NCI-H748 (cell line): ENCODE measurements around the gene XAF1.
"Not testable (repeated sequence)": the region's sequence is repeated elsewhere in the genome, so short reads cannot be mapped to it uniquely, and the experiment has no call there.

ENCODE experiments used
- DNase-seq: peaks from one replicate; lab custom pipeline; 2025; ENCODE audit not compliant: unreplicated experiment; lab: John Stamatoyannopoulos, UW

XAF1 gene

GRCh38 chr17:6753006-6753445, 2.8 kb upstream of the XAF1 start:
- DNase-seq: no peak

DNA sequence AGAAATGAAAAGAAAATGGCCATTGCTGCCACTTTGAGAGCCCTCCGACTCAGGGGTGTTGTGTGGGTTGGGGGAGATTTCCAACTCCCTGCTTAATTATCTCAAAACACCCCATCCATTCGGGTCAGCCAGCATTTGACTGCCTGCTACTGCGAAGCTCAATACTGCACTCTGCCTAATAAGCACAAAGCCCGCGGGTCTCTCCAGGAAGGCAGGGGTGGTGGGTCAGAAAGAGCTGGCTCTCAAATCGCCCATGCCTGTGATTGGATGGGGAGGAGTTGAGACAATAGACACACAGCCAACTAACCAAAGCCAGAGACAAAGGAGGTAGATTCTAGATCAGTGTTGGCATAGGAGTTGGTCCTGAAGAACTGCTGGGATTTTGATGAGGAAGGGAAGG, 2.3 kb upstream of the XAF1 start:
- no peak for DNase-seq

DNA sequence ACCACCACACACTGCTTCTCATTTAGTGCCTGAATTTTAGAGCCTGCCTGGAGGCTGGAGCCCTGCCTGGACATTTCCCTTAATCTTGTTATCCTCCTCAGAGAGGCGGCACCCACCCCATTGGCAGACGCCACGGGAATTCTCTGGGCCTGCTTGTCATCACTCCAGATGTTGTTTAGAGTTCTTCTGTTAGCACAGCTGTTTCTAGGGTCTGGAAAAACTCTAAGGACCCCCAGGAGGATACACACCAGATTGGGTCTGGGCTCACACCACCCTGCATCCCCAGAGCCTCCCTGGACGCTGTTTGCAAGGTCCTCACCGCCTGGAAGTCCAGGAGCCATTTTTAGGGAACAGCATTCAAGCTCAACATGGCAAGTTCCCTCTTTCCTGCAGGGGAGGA, 565 bp upstream of the XAF1 start:
- DNase-seq: no peak

GRCh38 chr17:6756425-6757031, 682 bp downstream of the XAF1 start:
- no peak for DNase-seq

DNA sequence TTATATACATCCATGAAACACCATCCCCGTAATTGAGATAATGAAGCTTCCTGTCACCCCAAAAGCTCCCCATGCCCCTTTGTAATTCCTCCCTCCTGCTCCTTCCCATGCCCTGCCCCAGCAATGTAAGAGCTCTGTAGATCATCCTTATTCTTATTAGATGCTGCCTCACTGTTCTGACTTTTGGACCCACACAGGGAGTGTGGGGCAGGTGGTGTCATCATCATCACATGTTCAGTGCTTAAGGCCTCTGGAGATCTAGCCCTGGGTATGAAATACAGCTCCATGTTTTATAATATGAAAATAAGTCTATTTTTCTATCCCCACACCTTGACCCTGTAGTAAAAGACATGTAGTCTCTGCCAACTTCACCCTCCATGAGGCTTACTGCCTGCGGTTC, 1.9 kb downstream of the XAF1 start:
- DNase-seq: no peak

GRCh38 chr17:6761779-6762178, 5.9 kb downstream of the XAF1 start:
- DNase-seq: no peak

GRCh38 chr17:6768447-6768846, 12.6 kb downstream of the XAF1 start:
- no peak for DNase-seq

DNA sequence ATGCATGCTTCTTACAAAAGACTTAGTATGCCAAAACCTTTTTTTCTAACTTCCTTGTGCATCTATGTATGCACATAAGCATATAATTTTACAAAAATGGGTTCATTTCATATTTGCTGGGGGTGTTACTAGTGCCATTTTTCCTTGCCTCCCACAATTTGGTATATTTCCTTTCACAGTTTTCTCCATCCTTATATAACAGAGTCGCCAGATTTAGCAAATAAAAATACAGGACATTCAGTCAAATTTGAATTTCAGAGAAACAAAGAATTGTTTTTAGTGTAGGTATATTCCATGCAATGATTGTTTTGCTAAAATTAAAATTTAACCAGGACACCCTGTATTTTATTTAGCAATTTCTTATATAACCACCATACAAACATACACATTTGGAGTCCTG, 16.2 kb downstream of the XAF1 start:
- DNase-seq: no peak

GRCh38 chr17:6774906-6775305, 19.1 kb downstream of the XAF1 start:
- not testable (repeated sequence) for DNase-seq

DNA sequence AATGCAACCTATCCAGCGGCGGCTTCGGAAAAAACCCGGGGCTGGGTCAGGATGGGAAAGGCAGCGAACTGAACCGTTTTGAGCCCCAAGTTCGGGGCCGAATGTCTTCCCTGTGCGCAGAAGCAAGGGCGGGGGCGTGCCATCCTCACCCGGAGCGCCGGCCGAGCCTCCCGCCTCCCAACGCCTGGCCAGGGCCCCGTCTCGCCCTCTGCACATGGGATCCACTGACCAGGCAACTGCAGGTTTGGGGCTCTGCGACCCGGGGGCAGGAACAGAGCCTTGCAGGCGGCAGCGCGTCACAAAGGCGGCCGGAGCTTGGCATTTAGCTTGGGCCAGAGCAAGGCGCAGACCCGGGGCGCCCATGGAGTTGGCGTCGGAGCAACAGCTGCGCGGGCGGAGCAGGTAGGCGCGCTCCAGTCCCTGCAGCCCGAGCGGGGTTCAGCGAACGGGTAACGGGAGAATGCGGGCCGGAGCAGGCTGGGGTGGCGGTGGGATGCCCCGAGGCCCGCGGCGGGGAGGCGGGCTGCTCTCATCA, 20.1 kb downstream of the XAF1 start, which contains the start of gene FBXO39:
Gene FBXO39 (plus strand): TSS at position 345 of the 535 bp plus-strand sequence. CDS start 3,654 bp downstream, outside the sequence.
- peak; percentile 25 for DNase-seq

DNA sequence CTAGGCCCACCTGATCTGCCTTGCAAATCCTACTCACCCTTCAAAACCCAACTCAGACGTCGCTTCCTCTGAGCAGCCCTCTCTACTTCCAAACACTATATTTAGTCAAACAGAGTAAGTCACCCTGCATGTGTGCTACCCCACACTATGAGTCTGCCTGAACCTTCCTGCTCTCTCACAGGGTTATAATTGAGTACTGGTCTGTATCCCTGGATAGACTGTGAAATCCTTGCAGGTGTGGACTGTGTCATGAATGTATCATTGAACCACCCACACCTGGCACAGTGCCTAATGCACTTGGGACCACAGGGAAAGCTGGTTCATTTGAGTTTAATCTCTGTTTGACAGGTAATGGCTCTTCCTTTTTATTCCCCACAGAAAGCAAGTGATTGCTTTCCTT, 23.6 kb downstream of the XAF1 start:
- DNase-seq: peak; percentile 16

DNA sequence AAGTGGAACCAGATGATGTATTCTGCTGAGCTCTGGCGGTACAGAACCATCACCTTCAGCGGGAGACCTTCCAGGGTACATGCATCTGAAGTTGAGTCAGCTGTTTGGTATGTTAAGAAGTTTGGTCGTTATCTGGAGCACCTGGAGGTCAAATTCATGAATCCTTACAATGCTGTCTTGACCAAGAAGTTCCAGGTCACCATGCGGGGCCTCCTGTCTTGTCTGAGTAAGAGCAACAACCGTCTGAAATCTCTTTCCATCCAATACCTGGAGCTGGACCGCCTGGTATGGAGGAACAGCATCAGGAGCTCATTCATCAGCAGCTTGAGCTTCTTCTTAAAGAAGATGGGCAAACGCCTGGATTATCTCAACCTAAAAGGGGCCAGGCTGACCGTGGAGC, 24.2 kb downstream of the XAF1 start:
- no peak for DNase-seq

DNA sequence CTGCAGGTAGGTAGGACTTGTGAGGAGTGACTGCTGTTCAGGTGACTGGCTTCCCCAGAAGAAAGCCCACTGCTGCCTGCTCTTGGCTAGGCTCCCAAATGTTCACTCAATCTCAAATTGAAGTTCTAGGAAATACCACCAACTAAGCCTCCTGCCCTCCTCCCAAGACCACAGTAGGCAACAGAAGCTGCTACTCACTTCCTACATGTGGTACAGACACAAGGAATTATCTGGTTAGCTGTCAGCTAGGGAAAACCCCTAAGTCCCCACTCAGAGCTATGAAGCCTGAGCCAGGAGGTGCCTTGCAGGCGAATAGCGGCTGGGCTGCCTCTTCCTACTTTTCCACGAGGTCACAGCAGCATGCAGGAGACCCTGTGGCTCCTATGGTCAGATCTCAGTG, 25.0 kb downstream of the XAF1 start:
- DNase-seq: no peak

DNA sequence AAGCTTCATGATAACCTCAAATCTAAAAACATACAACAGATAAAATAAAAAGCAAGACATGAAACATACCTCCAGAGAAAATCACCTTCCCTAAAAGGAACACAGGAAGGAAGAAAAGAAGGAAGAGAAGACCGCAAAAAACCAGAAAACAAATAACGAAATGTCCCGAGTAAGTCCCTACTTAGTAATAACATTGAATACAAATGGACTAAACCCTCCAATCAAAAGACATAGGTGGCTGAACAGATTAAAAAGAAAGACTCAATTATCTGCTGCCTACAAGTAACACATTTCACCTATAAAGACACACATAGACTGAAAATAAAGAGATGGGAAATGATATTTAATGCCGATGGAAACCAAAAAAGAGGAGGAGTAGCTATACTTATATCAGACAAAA, 26.4 kb downstream of the XAF1 start:
- no peak for DNase-seq

DNA sequence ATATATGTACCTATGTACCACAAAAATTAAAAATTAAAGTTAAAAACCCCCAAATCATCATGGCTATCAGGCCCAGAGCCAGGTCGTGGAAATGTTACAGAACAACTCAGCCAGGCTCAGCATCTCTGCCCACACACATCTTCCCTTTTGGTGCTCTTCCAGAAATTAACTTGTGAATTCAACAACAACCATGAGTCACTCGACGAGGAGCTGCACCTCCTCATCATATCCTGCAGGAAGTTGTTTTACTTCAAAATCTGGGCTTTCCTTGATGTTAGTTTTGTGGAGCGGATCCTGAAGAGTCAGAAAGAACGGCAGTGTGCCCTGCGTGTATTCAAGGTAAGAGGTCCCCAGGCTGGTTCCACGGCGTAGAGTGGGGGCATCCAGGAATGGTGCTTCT, 30.8 kb downstream of the XAF1 start:
- no peak for DNase-seq

GRCh38 chr17:6787081-6787693, 31.3 kb downstream of the XAF1 start:
- no peak for DNase-seq

DNA sequence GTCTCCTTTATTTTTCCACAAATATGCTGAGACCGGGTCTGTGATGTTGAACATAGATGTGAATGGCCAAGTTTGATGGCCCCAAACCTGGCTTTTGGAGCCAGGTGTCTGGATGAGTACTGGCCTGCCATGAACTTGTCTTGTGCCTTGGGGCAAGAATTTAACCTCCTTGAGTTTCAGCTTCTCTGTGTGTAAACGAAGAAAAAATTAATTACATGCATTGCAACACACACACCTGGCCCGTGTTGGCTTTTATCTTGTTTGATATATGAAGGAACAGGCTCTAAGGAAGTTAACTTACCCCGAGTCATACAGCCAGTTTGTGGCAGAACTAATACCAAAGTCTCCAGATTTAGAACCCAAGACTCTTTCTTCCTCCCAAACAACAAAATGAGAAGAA, 33.3 kb downstream of the XAF1 start:
- no peak for DNase-seq

GRCh38 chr17:6793748-6794493, 38.1 kb downstream of the XAF1 start:
- no peak for DNase-seq

DNA sequence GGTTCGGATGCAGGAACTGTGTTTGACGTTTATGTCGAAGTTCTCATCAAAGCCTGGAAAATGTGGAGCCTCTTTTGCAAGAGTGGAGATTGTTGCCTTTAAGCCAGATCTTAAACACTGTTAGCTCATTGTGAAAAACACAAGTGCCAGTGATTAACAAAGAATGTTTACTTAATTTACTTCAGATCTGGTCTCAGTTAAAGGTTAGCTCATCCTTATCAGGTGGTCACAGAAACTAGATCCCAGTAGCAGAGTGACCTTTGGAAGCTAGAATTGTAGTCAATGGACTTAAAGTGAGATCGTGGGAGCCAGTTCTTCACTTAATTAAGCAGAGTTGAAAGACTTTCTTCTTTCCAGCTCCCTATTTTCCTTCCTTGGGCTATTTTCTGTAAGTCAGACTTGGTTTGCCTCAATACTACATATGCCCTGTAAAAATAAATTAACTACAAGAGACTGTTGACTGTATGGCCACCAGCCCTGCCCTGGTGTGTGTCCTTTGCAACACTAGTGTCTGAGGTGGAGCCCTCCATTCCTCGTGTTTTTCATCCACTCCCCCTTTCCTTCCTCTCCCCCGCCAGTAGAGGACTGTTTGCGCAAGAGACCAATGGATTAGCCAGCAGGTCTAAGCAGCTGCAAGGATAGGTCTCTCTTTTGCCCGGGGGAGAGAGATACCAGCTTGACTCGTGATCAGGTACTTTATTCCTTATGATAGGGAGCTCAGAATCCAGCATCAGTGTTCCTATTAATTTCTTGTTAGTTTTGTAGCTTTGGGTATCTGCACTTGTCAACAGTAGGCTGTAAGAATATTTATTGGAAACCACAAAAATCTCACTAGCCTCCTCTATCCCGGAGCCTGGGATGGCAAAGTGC, 40.4 kb downstream of the XAF1 start:
- no peak for DNase-seq

GRCh38 chr17:6796887-6797490, 41.1 kb downstream of the XAF1 start:
- DNase-seq: no peak
